T47D (cell line): ENCODE measurements around the gene ZNF354C.

ENCODE experiments used
- DNase-seq, 2 experiments: peaks; one replicate each; pipeline versions ENCODE4 v3.0.0 to v3.0.0-alpha.2; 2011 to 2012; ENCODE audit warnings: low read depth in 1 of 2, low spot score in 1 of 2
- JUND ChIP-seq: IDR thresholded peaks from 2 replicates; pipeline ENCODE4 v1.6.1; 2012; ENCODE audit warnings: low read depth
- in situ Hi-C: cut with HindIII; loops from 2 replicates; pipeline ENCODE4 v1.10.0; 2016; ENCODE audit warnings: low sequenced_read_pairs, low pct_unique_long_range_greater_than_20kb

ZNF354C gene

GRCh38 chr5:179125789-179126505 lies 65.8 kb downstream of the ZNF354C start:
- in situ Hi-C loops, result no loop called here
- TF ChIP-seq JUND, result no peak
- DNase-seq, result no peak

- no peak for DNase-seq
- in situ Hi-C loops, result no loop called here
- TF ChIP-seq JUND, result no peak
Measured at GRCh38 chr5:179126506-179126991, 66.4 kb downstream of the ZNF354C start.

GRCh38 chr5:179127136-179128040 lies 67.2 kb downstream of the ZNF354C start:
- no peak for TF ChIP-seq JUND
- in situ Hi-C loops, result no loop called here
- no peak for DNase-seq

- TF ChIP-seq JUND, result no peak
- in situ Hi-C loops, result no loop called here
- no peak for DNase-seq
Measured at GRCh38 chr5:179128041-179128365, 67.8 kb downstream of the ZNF354C start.

GRCh38 chr5:179128976-179129375 lies 68.8 kb downstream of the ZNF354C start:
- in situ Hi-C loops, result no loop called here

GRCh38 chr5:179129607-179130071 lies 69.5 kb downstream of the ZNF354C start:
- no peak for TF ChIP-seq JUND
- in situ Hi-C loops, result no loop called here
- no peak for DNase-seq

More at GRCh38 chr5:179128976-179129375, 68.8 kb downstream of the ZNF354C start:
- DNase-seq, result no peak
- no peak for TF ChIP-seq JUND

- no peak for DNase-seq
- in situ Hi-C loops, result no loop called here
- no peak for TF ChIP-seq JUND
Measured at GRCh38 chr5:179130101-179130681, 70.0 kb downstream of the ZNF354C start.

- no peak for TF ChIP-seq JUND
- in situ Hi-C loops, result no loop called here
Measured at GRCh38 chr5:179131321-179131835, 71.2 kb downstream of the ZNF354C start.

GRCh38 chr5:179131886-179132585 lies 71.9 kb downstream of the ZNF354C start:
- TF ChIP-seq JUND, result no peak
- no peak for DNase-seq
- in situ Hi-C loops, result no loop called here

More at GRCh38 chr5:179131321-179131835, 71.2 kb downstream of the ZNF354C start:
- no peak for DNase-seq

GRCh38 chr5:179132586-179133355 lies 72.6 kb downstream of the ZNF354C start:
- in situ Hi-C loops, result no loop called here
- no peak for TF ChIP-seq JUND
- peak in 1 of 2 experiments; percentile 41 for DNase-seq
